ENCODE results near the gene ALMS1.
"Not testable (repeated sequence)": the region's sequence is repeated elsewhere in the genome, so short reads cannot be mapped to it uniquely, and the experiment has no call there.

ALMS1 gene

GRCh38 chr2:73530773-73531172 lies 145.1 kb downstream of the ALMS1 start:
- not testable (repeated sequence) for DNase-seq

- no peak for DNase-seq
Measured at GRCh38 chr2:73532381-73532780, 146.7 kb downstream of the ALMS1 start.

- no peak for DNase-seq
Measured at GRCh38 chr2:73536133-73536840, 150.7 kb downstream of the ALMS1 start.

DNA sequence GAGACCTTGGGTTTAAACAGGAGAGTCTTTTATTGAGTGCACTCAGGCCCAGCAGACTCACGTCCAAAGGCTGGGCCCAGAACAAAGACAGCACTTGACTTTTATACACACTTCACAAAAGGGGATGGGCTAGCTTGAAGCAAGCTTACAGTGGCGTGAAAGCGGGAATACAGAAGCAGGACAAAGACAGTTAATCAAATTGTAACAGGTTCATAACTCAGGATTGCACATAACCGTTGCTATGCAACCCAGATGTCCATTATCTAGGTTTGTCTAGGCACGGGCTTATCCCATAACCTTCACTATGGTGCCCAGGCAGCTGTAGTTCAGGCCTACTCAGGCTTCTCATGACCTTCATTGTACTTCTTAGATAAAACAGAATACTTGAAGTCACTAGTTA lies 175.2 kb downstream of the ALMS1 start:
- DNase-seq = not testable (repeated sequence)

- no peak for DNase-seq
Measured at GRCh38 chr2:73561422-73561821, 175.8 kb downstream of the ALMS1 start.

GRCh38 chr2:73564986-73565385 lies 179.3 kb downstream of the ALMS1 start:
- no peak for DNase-seq

DNA sequence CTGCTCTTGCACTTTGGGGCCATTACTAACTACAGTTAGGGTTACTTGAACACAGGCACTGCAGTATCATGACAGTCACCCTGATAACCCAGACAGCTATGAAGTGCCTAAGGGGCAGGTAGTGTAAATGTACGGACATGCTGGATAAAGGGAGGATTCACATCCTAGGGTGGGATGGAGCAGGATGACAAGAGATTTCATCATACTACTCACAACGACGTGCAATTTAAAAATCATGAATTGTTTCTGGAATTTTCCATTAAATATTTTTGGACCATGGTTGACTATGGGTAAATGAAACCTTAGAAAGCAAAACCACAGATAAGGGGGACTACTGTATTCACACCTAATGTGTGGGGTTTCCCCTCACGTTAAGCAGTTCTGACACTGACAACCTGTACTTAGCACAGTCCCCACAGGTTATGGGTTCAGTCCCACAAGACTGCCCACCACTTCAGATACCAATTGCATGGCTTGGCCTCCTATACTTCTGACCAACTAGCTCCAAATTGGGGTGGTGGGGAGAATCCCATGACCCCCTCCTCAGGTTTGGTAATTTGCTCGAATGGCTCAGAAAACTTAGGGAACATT lies 180.7 kb downstream of the ALMS1 start:
- no peak for DNase-seq

GRCh38 chr2:73575261-73575660 lies 189.6 kb downstream of the ALMS1 start:
- DNase-seq = no peak

GRCh38 chr2:73582364-73582763 lies 196.7 kb downstream of the ALMS1 start:
- no peak for DNase-seq

GRCh38 chr2:73588177-73588576 lies 202.5 kb downstream of the ALMS1 start:
- DNase-seq = no peak

GRCh38 chr2:73593680-73594079 lies 208.0 kb downstream of the ALMS1 start:
- peak; percentile 5 for DNase-seq

GRCh38 chr2:73594251-73594650 lies 208.6 kb downstream of the ALMS1 start:
- DNase-seq = peak; percentile 12

GRCh38 chr2:73601780-73602179 lies 216.1 kb downstream of the ALMS1 start:
- peak; percentile 45 for DNase-seq

DNA sequence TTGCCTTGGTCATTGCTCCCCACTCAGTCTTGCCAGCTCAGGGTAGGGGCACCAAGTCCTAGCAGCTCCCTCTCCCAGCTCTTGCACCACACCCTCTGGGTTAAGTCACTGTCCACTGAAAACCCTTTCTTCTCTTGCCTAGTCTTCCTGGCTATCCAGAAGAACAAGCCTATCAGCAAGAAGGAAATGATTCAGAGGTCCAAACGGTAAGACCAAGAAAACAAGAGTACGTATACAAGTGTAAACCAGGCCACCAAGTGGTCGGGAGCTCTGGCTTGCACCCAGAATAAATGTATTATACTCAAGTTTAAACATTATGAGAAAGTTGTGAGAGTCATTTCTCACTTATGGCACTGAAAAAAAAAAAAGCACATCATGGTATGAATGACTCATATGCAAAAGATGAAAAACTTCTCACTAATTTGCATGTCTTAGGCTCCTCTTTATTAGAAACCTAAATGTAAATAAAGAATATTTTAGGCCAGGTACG lies 217.5 kb downstream of the ALMS1 start:
- DNase-seq = peak; percentile 53

DNA sequence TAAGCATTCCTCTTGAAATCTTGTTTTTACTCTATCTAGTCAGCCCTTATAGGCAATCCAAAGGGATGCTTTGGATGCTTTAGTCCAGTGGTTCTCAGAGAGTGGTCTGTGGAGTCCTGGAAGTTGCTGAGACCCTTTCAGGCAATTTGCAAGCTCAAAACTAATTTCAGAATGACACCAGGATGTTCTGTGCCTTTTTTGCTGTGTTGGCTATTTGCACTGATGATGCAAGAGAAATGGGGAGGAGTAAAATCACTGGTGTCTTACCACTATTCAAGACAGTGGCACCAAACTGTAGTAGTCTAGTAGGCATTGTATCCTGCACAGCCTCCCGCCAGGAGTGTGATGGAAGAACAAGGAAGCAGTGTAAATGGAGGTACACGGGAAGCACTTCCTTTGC lies 219.0 kb downstream of the ALMS1 start:
- DNase-seq = not testable (repeated sequence)

GRCh38 chr2:73610111-73610510 lies 224.5 kb downstream of the ALMS1 start:
- DNase-seq = no peak

DNA sequence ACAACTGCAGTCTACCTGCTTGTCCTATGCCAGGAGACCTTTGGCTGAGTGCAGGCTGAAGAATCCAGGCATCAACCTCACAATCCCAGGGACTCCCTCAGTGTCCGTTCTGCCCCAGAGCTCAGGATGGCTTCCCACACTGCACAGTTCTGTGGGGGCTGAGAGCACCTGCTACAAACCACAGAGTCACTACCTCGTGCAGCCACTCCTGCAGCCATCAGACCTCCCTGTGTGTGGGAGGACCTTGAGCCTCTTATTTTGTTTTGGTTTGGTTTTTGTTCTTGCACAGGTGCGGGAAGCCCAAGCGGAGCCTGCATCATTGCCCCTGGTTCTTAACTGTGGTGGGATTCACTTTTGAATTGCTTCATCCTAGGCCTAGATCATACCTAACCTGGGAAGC lies 225.6 kb downstream of the ALMS1 start:
- DNase-seq = no peak

- peak; percentile 9 for DNase-seq
Measured at GRCh38 chr2:73611867-73612266, 226.2 kb downstream of the ALMS1 start.

DNA sequence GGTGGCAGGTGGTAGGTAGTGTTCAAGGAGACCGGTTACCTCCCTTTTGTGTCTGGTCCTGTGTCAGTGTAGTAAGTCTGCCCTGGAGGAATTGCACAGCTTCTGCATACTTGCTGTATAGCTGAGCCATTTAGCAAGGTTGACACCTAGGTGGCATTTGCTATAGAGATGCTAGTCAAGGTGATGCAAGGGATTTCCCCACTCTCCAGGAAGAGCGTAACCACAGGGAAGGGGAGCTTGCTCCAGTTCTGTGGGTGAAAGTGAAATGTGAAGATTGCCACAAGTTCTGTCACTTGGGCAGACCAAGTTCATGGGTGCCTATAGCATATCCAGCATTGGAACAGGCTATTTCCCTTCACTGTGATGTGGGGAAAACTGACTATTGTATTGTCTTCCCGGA lies 228.5 kb downstream of the ALMS1 start:
- no peak for DNase-seq

GRCh38 chr2:73614997-73615396 lies 229.4 kb downstream of the ALMS1 start:
- DNase-seq = no peak

DNA sequence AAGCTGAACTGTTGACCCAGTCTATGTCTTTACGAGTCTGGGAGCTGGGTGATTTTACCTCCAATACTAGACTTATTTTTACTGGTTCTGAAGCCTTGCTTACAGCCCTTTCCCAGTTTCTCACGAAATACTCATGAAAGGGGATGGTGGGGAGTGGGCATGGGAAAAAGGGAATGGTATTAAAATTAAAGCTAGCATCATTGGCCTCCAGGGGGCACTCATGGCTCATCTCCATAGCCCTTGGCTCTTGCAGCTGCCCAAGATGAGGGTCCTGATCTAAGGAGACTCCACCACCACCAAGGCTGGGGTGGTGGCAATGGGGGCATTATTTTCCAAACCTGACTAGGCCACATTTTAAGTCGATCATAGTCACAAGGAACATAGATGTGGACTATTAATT lies 234.3 kb downstream of the ALMS1 start:
- not testable (repeated sequence) for DNase-seq

GRCh38 chr2:73624036-73624435 lies 238.4 kb downstream of the ALMS1 start:
- not testable (repeated sequence) for DNase-seq

- DNase-seq = not testable (repeated sequence)
Measured at GRCh38 chr2:73624625-73625024, 239.0 kb downstream of the ALMS1 start.

GRCh38 chr2:73626237-73626636 lies 240.6 kb downstream of the ALMS1 start:
- DNase-seq = not testable (repeated sequence)

- DNase-seq = not testable (repeated sequence)
Measured at GRCh38 chr2:73628493-73628892, 242.9 kb downstream of the ALMS1 start.
